MM.1S (cell line): ENCODE data around the gene TMPRSS13.

Experiments
- DNase-seq: peaks from one replicate; pipeline ENCODE4 v3.0.0-alpha.2; 2015
- H2AFZ ChIP-seq: fragments of 300-600 bp; sonication (generic); 2 replicates; pipeline ENCODE4 v1.6.0; 2016; ENCODE audit warnings: antibody characterized with exemption, low read length
- H3F3A ChIP-seq: fragments of 300-600 bp; sonication (generic); 2 replicates; pipeline ENCODE4 v1.6.1; 2016; ENCODE audit warnings: mild to moderate bottlenecking, antibody characterized with exemption, low read length, moderate library complexity, mixed read lengths; ENCODE audit not compliant: insufficient read depth
- H3K27ac ChIP-seq: fragments of 300-600 bp; sonication (generic); 2 replicates; pipeline ENCODE4 v1.5.1; 2016; ENCODE audit warnings: mild to moderate bottlenecking, low read length
- H3K27me3 ChIP-seq: fragments of 300-600 bp; sonication (generic); replicated peaks from 2 replicates; pipeline ENCODE4 v1.6.0; 2016; ENCODE audit warnings: low read length; ENCODE audit not compliant: insufficient read depth
- H3K36me3 ChIP-seq: fragments of 300-600 bp; sonication (generic); replicated peaks from 2 replicates; pipeline ENCODE4 v1.6.1; 2016; ENCODE audit warnings: mild to moderate bottlenecking, low read length, mixed read lengths; ENCODE audit not compliant: insufficient read depth
- H3K4me1 ChIP-seq: fragments of 300-600 bp; sonication (generic); 2 replicates; pipeline ENCODE4 v1.6.1; 2016; ENCODE audit warnings: low read length, mixed read lengths
- H3K4me2 ChIP-seq: fragments of 300-600 bp; sonication (generic); 2 replicates; pipeline ENCODE4 v1.6.0; 2016; ENCODE audit warnings: low read depth, low read length
- H3K4me3 ChIP-seq: fragments of 300-600 bp; sonication (generic); 2 replicates; pipeline ENCODE4 v1.5.1; 2016; ENCODE audit warnings: low read length, mixed read lengths
- H3K79me2 ChIP-seq: fragments of 300-600 bp; sonication (generic); 2 replicates; pipeline ENCODE4 v1.6.1; 2016; ENCODE audit warnings: mixed run types, low read length, mixed read lengths
- H3K9ac ChIP-seq: fragments of 300-600 bp; sonication (generic); 2 replicates; pipeline ENCODE4 v1.6.1; 2016; ENCODE audit warnings: low read length, mixed read lengths
- H3K9me2 ChIP-seq: fragments of 300-600 bp; sonication (generic); replicated peaks from 2 replicates; pipeline ENCODE4 v1.6.1; 2016; ENCODE audit warnings: mild to moderate bottlenecking, low read length, mixed read lengths; ENCODE audit not compliant: insufficient read depth
- H3K9me3 ChIP-seq: fragments of 300-600 bp; sonication (generic); replicated peaks from 2 replicates; pipeline ENCODE4 v1.6.1; 2016; ENCODE audit warnings: mild to moderate bottlenecking, low read length, mixed read lengths; ENCODE audit not compliant: insufficient read depth
- H4K20me1 ChIP-seq: fragments of 300-600 bp; sonication (generic); 2 replicates; pipeline ENCODE4 v1.6.1; 2016; ENCODE audit warnings: mild to moderate bottlenecking, low read length, moderate library complexity, mixed read lengths; ENCODE audit not compliant: insufficient read depth
- CTCF ChIP-seq: fragments of 300-600 bp; sonication (generic); IDR thresholded peaks from 2 replicates; pipeline ENCODE4 v1.5.1; 2016; ENCODE audit warnings: antibody characterized with exemption, low read length, mixed read lengths
- EZH2 ChIP-seq: fragments of 300-600 bp; sonication (generic); optimal IDR thresholded peaks from 2 replicates; pipeline ENCODE3; 2017; ENCODE audit warnings: low read depth, mild to moderate bottlenecking, antibody characterized with exemption, low read length, mixed read lengths
- EZH2phosphoT487 ChIP-seq: fragments of 300-600 bp; sonication (generic); IDR thresholded peaks from 2 replicates; pipeline ENCODE4 v1.6.1; 2018; ENCODE audit warnings: antibody characterized with exemption, low read length

The TMPRSS13 gene

GRCh38 chr11:117919781-117920221 lies 9.4 kb downstream of the TMPRSS13 start:
- H3K36me3 ChIP-seq: no peaks in the 10 kb centered on the region
- H3K4me2 ChIP-seq: no peak overlapping the region
- H4K20me1 ChIP-seq: no peaks in the 10 kb centered on the region
- no peaks in the 10 kb centered on the region for H3K9me2 ChIP-seq
- no peaks in the 10 kb centered on the region for H3F3A ChIP-seq
- H2AFZ ChIP-seq: no peak overlapping the region
- TF ChIP-seq CTCF: no peak
- no peak for TF ChIP-seq EZH2
- TF ChIP-seq EZH2phosphoT487: no peak
- no peaks in the 10 kb centered on the region for H3K9me3 ChIP-seq
- no peak overlapping the region for H3K9ac ChIP-seq
- DNase-seq: no peak
- H3K27me3 ChIP-seq: no peaks in the 10 kb centered on the region
- H3K27ac ChIP-seq: no peak overlapping the region
- H3K79me2 ChIP-seq: no peaks in the 10 kb centered on the region
- H3K4me1 ChIP-seq: no peaks in the 10 kb centered on the region
- no peak overlapping the region for H3K4me3 ChIP-seq

DNA sequence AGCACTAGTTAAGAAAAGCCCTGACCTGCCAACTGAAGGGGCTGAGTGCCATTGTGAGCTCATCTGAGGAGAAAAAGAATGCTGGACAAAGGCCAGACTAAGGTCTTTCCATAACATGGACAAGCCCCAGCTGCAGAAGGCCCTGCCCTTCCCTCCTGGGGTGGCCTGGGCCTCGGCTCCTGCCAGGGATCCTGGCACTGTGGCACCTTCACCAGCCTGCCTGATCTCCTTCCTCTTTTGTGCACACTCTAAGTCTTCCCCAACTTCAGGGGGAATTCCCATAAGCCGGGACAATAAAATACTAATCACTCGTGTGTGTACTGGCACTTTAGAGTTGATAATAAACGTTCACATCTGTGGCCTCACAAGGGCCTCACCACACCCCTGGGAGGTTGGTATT lies 9.9 kb downstream of the TMPRSS13 start:
- no peaks in the 10 kb centered on the region for H4K20me1 ChIP-seq
- H3K36me3 ChIP-seq: no peaks in the 10 kb centered on the region
- no peaks in the 10 kb centered on the region for H3K9me3 ChIP-seq
- no peak overlapping the region for H3K4me2 ChIP-seq
- no peaks in the 10 kb centered on the region for H3F3A ChIP-seq
- H2AFZ ChIP-seq: no peak overlapping the region
- no peak overlapping the region for H3K4me3 ChIP-seq
- DNase-seq: no peak
- H3K79me2 ChIP-seq: no peaks in the 10 kb centered on the region
- H3K9me2 ChIP-seq: no peaks in the 10 kb centered on the region
- TF ChIP-seq EZH2phosphoT487: no peak
- no peaks in the 10 kb centered on the region for H3K27me3 ChIP-seq
- H3K9ac ChIP-seq: no peak overlapping the region
- no peaks in the 10 kb centered on the region for H3K4me1 ChIP-seq
- H3K27ac ChIP-seq: no peak overlapping the region

GRCh38 chr11:117918366-117919255 lies 10.6 kb downstream of the TMPRSS13 start:
- Histone ChIP-seq H3K4me2 (no peak overlapping the region), H3K4me1 (no peaks in the 10 kb centered on the region), H3K4me3 (no peak overlapping the region), H3K9me2 (no peaks in the 10 kb centered on the region), H3K36me3 (no peaks in the 10 kb centered on the region), H3K27me3 (no peaks in the 10 kb centered on the region), H3K79me2 (no peaks in the 10 kb centered on the region), H3K9me3 (no peaks in the 10 kb centered on the region), H3K27ac (no peak overlapping the region), H2AFZ (no peak overlapping the region), H3K9ac (no peak overlapping the region), H3F3A (no peaks in the 10 kb centered on the region), H4K20me1 (no peaks in the 10 kb centered on the region)
- TF ChIP-seq EZH2phosphoT487 (no peak), CTCF (no peak), EZH2 (no peak)
- no peak for DNase-seq

GRCh38 chr11:117917591-117918151 lies 11.5 kb downstream of the TMPRSS13 start:
- Histone ChIP-seq H3K27ac (no peak overlapping the region), H3K9me2 (no peaks in the 10 kb centered on the region), H3K4me1 (no peaks in the 10 kb centered on the region), H2AFZ (no peak overlapping the region), H3K9ac (no peak overlapping the region), H3K9me3 (no peaks in the 10 kb centered on the region), H3F3A (no peaks in the 10 kb centered on the region), H4K20me1 (no peaks in the 10 kb centered on the region), H3K4me3 (no peak overlapping the region), H3K79me2 (no peaks in the 10 kb centered on the region), H3K4me2 (no peak overlapping the region), H3K27me3 (no peaks in the 10 kb centered on the region), H3K36me3 (no peaks in the 10 kb centered on the region)
- no peak for DNase-seq
- TF ChIP-seq CTCF (no peak), EZH2phosphoT487 (no peak), EZH2 (no peak)
